Ascending aorta (tissue), 2 donors: ENCODE data around the gene ZNF597. TPM values are rescaled to one million over a fixed set of nuclear protein-coding genes. Genes with fewer than 3 reads are reported as not detected.

ENCODE experiments used
- DNase-seq, 2 donors: peaks; one replicate each; pipeline ENCODE4 v3.0.0-alpha.2; 2019; ENCODE audit warnings: low spot score in 2 of 2
- H3K27ac ChIP-seq, 2 donors: fragments of 200-600 bp; sonication (generic); one replicate each; pipeline ENCODE4 v1.5.1; 2016 to 2017; ENCODE audit warnings: mild to moderate bottlenecking in 1 of 2
- H3K27me3 ChIP-seq: fragments of 200-600 bp; sonication (generic); one replicate; pipeline ENCODE4 v1.5.1; 2017
- H3K36me3 ChIP-seq, 2 donors: fragments of 200-600 bp; sonication (generic); one replicate each; pipeline ENCODE4 v1.5.1; 2016
- H3K4me1 ChIP-seq, 2 donors: fragments of 200-600 bp; sonication (generic); one replicate each; pipeline ENCODE4 v1.5.1; 2016 to 2017; ENCODE audit warnings: mild to moderate bottlenecking in 1 of 2
- H3K4me3 ChIP-seq, 2 donors: fragments of 200-600 bp; sonication (generic); one replicate each; pipeline ENCODE4 v1.5.1; 2016 to 2017; ENCODE audit warnings: mild to moderate bottlenecking in 1 of 2
- H3K9me3 ChIP-seq, 2 donors: fragments of 200-600 bp; sonication (generic); one replicate each; pipeline ENCODE4 v1.5.1; 2016
- intact Hi-C: fragments of 100-400 bp; cut with DNase I; formaldehyde crosslinking; loops from one replicate; pipeline ENCODE4 v1.15.1; 2023
- total RNA-seq: library from RNA; depleted of rRNA; stranded (reverse); fragments of >200 nt; gene quantifications from one replicate; pipeline ENCODE4 v1.1.0, GENCODE V29; 2016
- TF ChIP-seq, protein P1 (sequence below), 3 experiments: fragments of 200-600 bp in 2 of 3; fragments of 450-650 bp in 1 of 3; sonication (generic) in 2 of 3; IDR thresholded peaks; one replicate each; pipeline ENCODE4 v1.5.1; 2016 to 2019; ENCODE audit warnings: antibody characterized with exemption in 3 of 3, mild to moderate bottlenecking in 1 of 3, moderate library complexity in 1 of 3

ZNF597 gene
- total RNA-seq, 1 donor from 2014 or later, result 0.21 TPM

GRCh38 chr16:3487521-3488410 lies 44.5 kb upstream of the ZNF597 start:
- TF ChIP-seq, protein P1, sequence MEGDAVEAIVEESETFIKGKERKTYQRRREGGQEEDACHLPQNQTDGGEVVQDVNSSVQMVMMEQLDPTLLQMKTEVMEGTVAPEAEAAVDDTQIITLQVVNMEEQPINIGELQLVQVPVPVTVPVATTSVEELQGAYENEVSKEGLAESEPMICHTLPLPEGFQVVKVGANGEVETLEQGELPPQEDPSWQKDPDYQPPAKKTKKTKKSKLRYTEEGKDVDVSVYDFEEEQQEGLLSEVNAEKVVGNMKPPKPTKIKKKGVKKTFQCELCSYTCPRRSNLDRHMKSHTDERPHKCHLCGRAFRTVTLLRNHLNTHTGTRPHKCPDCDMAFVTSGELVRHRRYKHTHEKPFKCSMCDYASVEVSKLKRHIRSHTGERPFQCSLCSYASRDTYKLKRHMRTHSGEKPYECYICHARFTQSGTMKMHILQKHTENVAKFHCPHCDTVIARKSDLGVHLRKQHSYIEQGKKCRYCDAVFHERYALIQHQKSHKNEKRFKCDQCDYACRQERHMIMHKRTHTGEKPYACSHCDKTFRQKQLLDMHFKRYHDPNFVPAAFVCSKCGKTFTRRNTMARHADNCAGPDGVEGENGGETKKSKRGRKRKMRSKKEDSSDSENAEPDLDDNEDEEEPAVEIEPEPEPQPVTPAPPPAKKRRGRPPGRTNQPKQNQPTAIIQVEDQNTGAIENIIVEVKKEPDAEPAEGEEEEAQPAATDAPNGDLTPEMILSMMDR (IDR thresholded peaks at IDR 0.05), result no peak
- Histone ChIP-seq H3K36me3 (peaks cover 46 to 52% of the 10 kb centered on the region in 2 donors), H3K4me3 (no peak overlapping the region), H3K4me1 (no peaks in the 10 kb centered on the region), H3K27ac (no peak overlapping the region), H3K9me3 (no peaks in the 10 kb centered on the region), H3K27me3 (no peaks in the 10 kb centered on the region)
- DNase-seq, result no peak
- intact Hi-C loops, result no loop called here

GRCh38 chr16:3486506-3487215 lies 43.4 kb upstream of the ZNF597 start:
- intact Hi-C loops, result no loop called here
- no peak for DNase-seq
- H3K9me3 ChIP-seq, result no peaks in the 10 kb centered on the region
- H3K4me1 ChIP-seq, result no peaks in the 10 kb centered on the region
- TF ChIP-seq, protein P1 (IDR thresholded peaks at IDR 0.05), result no peak
- H3K27me3 ChIP-seq, result no peaks in the 10 kb centered on the region
- H3K4me3 ChIP-seq, result no peak overlapping the region
- H3K36me3 ChIP-seq, result peaks cover 57 to 62% of the 10 kb centered on the region in 2 donors
- H3K27ac ChIP-seq, result no peak overlapping the region

GRCh38 chr16:3485821-3486505 lies 42.7 kb upstream of the ZNF597 start:
- Histone ChIP-seq H3K9me3 (no peaks in the 10 kb centered on the region), H3K4me3 (no peak overlapping the region), H3K27ac (no peak overlapping the region), H3K36me3 (peaks cover 64 to 67% of the 10 kb centered on the region in 2 donors), H3K27me3 (no peaks in the 10 kb centered on the region), H3K4me1 (no peaks in the 10 kb centered on the region)
- no peak for DNase-seq
- intact Hi-C loops, result no loop called here
- TF ChIP-seq, protein P1 (IDR thresholded peaks at IDR 0.05), result no peak

- DNase-seq, result no peak
- no peaks in the 10 kb centered on the region for H3K27me3 ChIP-seq
- intact Hi-C loops, result no loop called here
- no peaks in the 10 kb centered on the region for H3K4me1 ChIP-seq
- TF ChIP-seq, protein P1 (IDR thresholded peaks at IDR 0.05), result no peak
- H3K27ac ChIP-seq, result no peak overlapping the region
- H3K36me3 ChIP-seq, result peaks cover 69 to 73% of the 10 kb centered on the region in 2 donors
- no peak overlapping the region for H3K4me3 ChIP-seq
- H3K9me3 ChIP-seq, result no peaks in the 10 kb centered on the region
Observed at GRCh38 chr16:3485097-3485745, 41.9 kb upstream of the ZNF597 start.
